GM23338 (cell line): ENCODE measurements around the gene RCSD1. TPM values are rescaled to one million over a fixed set of nuclear protein-coding genes. Genes with fewer than 3 reads are reported as not detected.
A peak's percentile ranks its signal among the peaks of the same experiment; 100 is the strongest.

Source experiments
- ATAC-seq: fragments of 200-7000 bp; cut with Tn5 transposase; 3 replicates; pipeline ENCODE4 v1.9.1; 2020
- DNase-seq: peaks from one replicate; pipeline ENCODE4 v3.0.0-alpha.2; 2015; ENCODE audit warnings: low spot score
- H2AFZ ChIP-seq: fragments of 200-600 bp; sonication (generic); 2 replicates; pipeline ENCODE4 v1.8.0; 2016; ENCODE audit warnings: antibody characterized with exemption, mild to moderate bottlenecking, moderate library complexity
- H3F3A ChIP-seq: fragments of 200-600 bp; sonication (generic); replicated peaks from 2 replicates; pipeline ENCODE4 v1.8.0; 2017; ENCODE audit warnings: antibody characterized with exemption, mixed run types, low read depth
- H3K27ac ChIP-seq: fragments of 200-600 bp; sonication (generic); 2 replicates; pipeline ENCODE4 v1.6.1; 2016; ENCODE audit warnings: low read depth
- H3K27me3 ChIP-seq: fragments of 200-600 bp; sonication (generic); 2 replicates; pipeline ENCODE4 v1.8.0; 2016; ENCODE audit warnings: mild to moderate bottlenecking, mixed run types, moderate library complexity; ENCODE audit not compliant: insufficient read depth
- H3K36me3 ChIP-seq: fragments of 200-600 bp; sonication (generic); 2 replicates; pipeline ENCODE4 v1.8.0; 2016; ENCODE audit warnings: mild to moderate bottlenecking; ENCODE audit not compliant: insufficient read depth
- H3K4me1 ChIP-seq: fragments of 200-600 bp; sonication (generic); 2 replicates; pipeline ENCODE4 v1.8.0; 2016; ENCODE audit warnings: mild to moderate bottlenecking, moderate library complexity; ENCODE audit not compliant: insufficient read depth
- H3K4me2 ChIP-seq: fragments of 200-600 bp; sonication (generic); 2 replicates; pipeline ENCODE4 v1.7.1; 2017; ENCODE audit warnings: mixed run types
- H3K4me3 ChIP-seq: fragments of 200-600 bp; sonication (generic); 2 replicates; pipeline ENCODE4 v1.6.1; 2016; ENCODE audit warnings: mixed run types
- H3K79me2 ChIP-seq: fragments of 200-600 bp; sonication (generic); replicated peaks from 2 replicates; pipeline ENCODE4 v1.8.0; 2017; ENCODE audit warnings: mild to moderate bottlenecking; ENCODE audit not compliant: insufficient read depth
- H3K9me2 ChIP-seq: fragments of 200-600 bp; sonication (generic); 2 replicates; pipeline ENCODE4 v1.8.0; 2017; ENCODE audit not compliant: insufficient read depth
- H4K20me1 ChIP-seq: fragments of 200-600 bp; sonication (generic); replicated peaks from 2 replicates; pipeline ENCODE4 v1.8.0; 2017; ENCODE audit warnings: mild to moderate bottlenecking; ENCODE audit not compliant: insufficient read depth
- H3K27ac Mint-ChIP-seq: 2 replicates; pipeline ENCODE4 v1.8.0; 2020; ENCODE audit warnings: inconsistent platforms, mild to moderate bottlenecking, moderate library complexity, mixed read lengths
- H3K27me3 Mint-ChIP-seq: 3 replicates; pipeline ENCODE4 v1.8.0; 2022; ENCODE audit warnings: low read depth, mild to moderate bottlenecking, moderate library complexity, mixed read lengths, inconsistent platforms; ENCODE audit not compliant: insufficient read depth, poor library complexity
- H3K36me3 Mint-ChIP-seq: 3 replicates; pipeline ENCODE4 v1.8.0; 2021; ENCODE audit warnings: low read depth, mild to moderate bottlenecking, inconsistent platforms, moderate library complexity, mixed read lengths
- H3K4me1 Mint-ChIP-seq: 3 replicates; pipeline ENCODE4 v1.8.0; 2020; ENCODE audit warnings: mild to moderate bottlenecking, inconsistent platforms, mixed read lengths
- H3K4me3 Mint-ChIP-seq: 3 replicates; pipeline ENCODE4 v1.8.0; 2021; ENCODE audit warnings: moderate library complexity, mild to moderate bottlenecking, inconsistent platforms, mixed read lengths
- H3K9me3 Mint-ChIP-seq: 3 replicates; pipeline ENCODE4 v1.8.0; 2020; ENCODE audit warnings: moderate library complexity, mild to moderate bottlenecking, inconsistent platforms, mixed read lengths
- CREB1 ChIP-seq: fragments of 250-450 bp; sonication (Bioruptor Pico); IDR thresholded peaks from 2 replicates; pipeline ENCODE4 v1.5.0; 2020; ENCODE audit warnings: low read depth, mild to moderate bottlenecking, moderate library complexity
- EZH2 ChIP-seq: fragments of 200-600 bp; sonication (generic); IDR thresholded peaks from one replicate; pipeline ENCODE4 v1.8.0; 2017; ENCODE audit warnings: antibody characterized with exemption, mild to moderate bottlenecking, low read depth; ENCODE audit not compliant: unreplicated experiment
- JUNB ChIP-seq: IDR thresholded peaks from one replicate; pipeline ENCODE4 v1.6.1; 2016; ENCODE audit warnings: antibody characterized with exemption; ENCODE audit not compliant: unreplicated experiment
- NANOG ChIP-seq: IDR thresholded peaks from 2 replicates; pipeline ENCODE4 v1.6.1; 2016; ENCODE audit warnings: antibody characterized with exemption, borderline replicate concordance
- POLR2AphosphoS5 ChIP-seq: IDR thresholded peaks from 2 replicates; pipeline ENCODE4 v1.6.1; 2016; ENCODE audit warnings: antibody characterized with exemption, low read depth
- STAT1 ChIP-seq: IDR thresholded peaks from one replicate; pipeline ENCODE4 v1.6.1; 2016; ENCODE audit warnings: antibody characterized with exemption; ENCODE audit not compliant: unreplicated experiment
- ZNF114 ChIP-seq: fragments of 250-450 bp; sonication (Bioruptor Pico); IDR thresholded peaks from 2 replicates; pipeline ENCODE4 v1.5.0; 2020; ENCODE audit warnings: mild to moderate bottlenecking, moderate library complexity
- ZNF331 ChIP-seq: fragments of 250-450 bp; sonication (Bioruptor Pico); IDR thresholded peaks from 2 replicates; pipeline ENCODE4 v1.5.0; 2020; ENCODE audit warnings: low read depth, mild to moderate bottlenecking, moderate library complexity
- polyA plus RNA-seq: library from polyadenylated mRNA; unstranded; fragments of >200 nt; fragmentation: Nextera tagmentation; extraction: Ambion mirVana; gene quantifications from 2 replicates; pipeline ENCODE4 v1.2.1, GENCODE V29; 2016
- total RNA-seq: library from RNA; depleted of rRNA; stranded (reverse); fragments of >200 nt; shearing (Covaris generic); gene quantifications from 2 replicates; pipeline ENCODE4 v1.2.3, GENCODE V29; 2014
- TF ChIP-seq, protein P1 (sequence below): fragments of 250-450 bp; sonication (Bioruptor Pico); IDR thresholded peaks from 2 replicates; pipeline ENCODE4 v1.5.0; 2020; ENCODE audit warnings: mild to moderate bottlenecking, moderate library complexity
- TF ChIP-seq, protein P2 (sequence below): IDR thresholded peaks from 2 replicates; pipeline ENCODE4 v1.6.1; 2016; ENCODE audit warnings: antibody characterized with exemption

RCSD1 gene
- total and polyA plus RNA-seq, 2 experiments from 2014 or later, result 0.18 to 0.73 TPM

- Histone ChIP-seq H3K36me3 (no peaks in the 10 kb centered on the region), H3K4me2 (peak overlapping the region; percentile 14), H3K79me2 (no peaks in the 10 kb centered on the region), H4K20me1 (no peaks in the 10 kb centered on the region), H3K27ac (no peak overlapping the region), H3K9me2 (no peaks in the 10 kb centered on the region; the same call in 1 of the 2 replicates), H2AFZ (no peak overlapping the region), H3K4me3 (no peak overlapping the region), H3F3A (no peaks in the 10 kb centered on the region), H3K4me1 (peaks cover 36% of the 10 kb centered on the region), H3K27me3 (no peaks in the 10 kb centered on the region)
- Mint-ChIP-seq H3K36me3 (no peaks in the 10 kb centered on the region), H3K27me3 (peaks cover 7% of the 10 kb centered on the region), H3K4me3 (no peak overlapping the region; the same call in 2 of the 3 replicates), H3K4me1 (peaks cover 51% of the 10 kb centered on the region), H3K9me3 (no peaks in the 10 kb centered on the region), H3K27ac (no peak overlapping the region)
- DNase-seq (no peak), ATAC-seq (no peak)
- TF ChIP-seq EZH2, result no peak
- TF ChIP-seq ZNF331 (CRISPR knock-in tag), result no peak
- TF ChIP-seq CREB1, result no peak
- no peak for TF ChIP-seq ZNF114
- TF ChIP-seq POLR2AphosphoS5, result no peak
These were observed 74.7 kb downstream of the RCSD1 start for GRCh38 chr1:167704715-167705114.

- Mint-ChIP-seq H3K9me3 (no peaks in the 10 kb centered on the region), H3K36me3 (no peaks in the 10 kb centered on the region), H3K27me3 (peaks cover 7% of the 10 kb centered on the region), H3K4me3 (peak overlapping the region; percentile 27; the same call in 2 of the 3 replicates), H3K27ac (peak overlapping the region; percentile 5; the same call in 1 of the 2 replicates), H3K4me1 (peaks cover 53% of the 10 kb centered on the region)
- Histone ChIP-seq H3K27ac (peak overlapping the region; percentile 23; the same call in 1 of the 2 replicates), H3K79me2 (no peaks in the 10 kb centered on the region), H3F3A (no peaks in the 10 kb centered on the region), H3K4me2 (peak overlapping the region; percentile 14), H3K36me3 (no peaks in the 10 kb centered on the region), H2AFZ (no peak overlapping the region), H3K9me2 (no peaks in the 10 kb centered on the region), H3K4me1 (peaks cover 42% of the 10 kb centered on the region), H4K20me1 (no peaks in the 10 kb centered on the region), H3K4me3 (no peak overlapping the region; the same call in 1 of the 2 replicates), H3K27me3 (no peaks in the 10 kb centered on the region)
- peak; percentile 77 for ATAC-seq
- peak; percentile 69 for DNase-seq
- TF ChIP-seq, protein P1, sequence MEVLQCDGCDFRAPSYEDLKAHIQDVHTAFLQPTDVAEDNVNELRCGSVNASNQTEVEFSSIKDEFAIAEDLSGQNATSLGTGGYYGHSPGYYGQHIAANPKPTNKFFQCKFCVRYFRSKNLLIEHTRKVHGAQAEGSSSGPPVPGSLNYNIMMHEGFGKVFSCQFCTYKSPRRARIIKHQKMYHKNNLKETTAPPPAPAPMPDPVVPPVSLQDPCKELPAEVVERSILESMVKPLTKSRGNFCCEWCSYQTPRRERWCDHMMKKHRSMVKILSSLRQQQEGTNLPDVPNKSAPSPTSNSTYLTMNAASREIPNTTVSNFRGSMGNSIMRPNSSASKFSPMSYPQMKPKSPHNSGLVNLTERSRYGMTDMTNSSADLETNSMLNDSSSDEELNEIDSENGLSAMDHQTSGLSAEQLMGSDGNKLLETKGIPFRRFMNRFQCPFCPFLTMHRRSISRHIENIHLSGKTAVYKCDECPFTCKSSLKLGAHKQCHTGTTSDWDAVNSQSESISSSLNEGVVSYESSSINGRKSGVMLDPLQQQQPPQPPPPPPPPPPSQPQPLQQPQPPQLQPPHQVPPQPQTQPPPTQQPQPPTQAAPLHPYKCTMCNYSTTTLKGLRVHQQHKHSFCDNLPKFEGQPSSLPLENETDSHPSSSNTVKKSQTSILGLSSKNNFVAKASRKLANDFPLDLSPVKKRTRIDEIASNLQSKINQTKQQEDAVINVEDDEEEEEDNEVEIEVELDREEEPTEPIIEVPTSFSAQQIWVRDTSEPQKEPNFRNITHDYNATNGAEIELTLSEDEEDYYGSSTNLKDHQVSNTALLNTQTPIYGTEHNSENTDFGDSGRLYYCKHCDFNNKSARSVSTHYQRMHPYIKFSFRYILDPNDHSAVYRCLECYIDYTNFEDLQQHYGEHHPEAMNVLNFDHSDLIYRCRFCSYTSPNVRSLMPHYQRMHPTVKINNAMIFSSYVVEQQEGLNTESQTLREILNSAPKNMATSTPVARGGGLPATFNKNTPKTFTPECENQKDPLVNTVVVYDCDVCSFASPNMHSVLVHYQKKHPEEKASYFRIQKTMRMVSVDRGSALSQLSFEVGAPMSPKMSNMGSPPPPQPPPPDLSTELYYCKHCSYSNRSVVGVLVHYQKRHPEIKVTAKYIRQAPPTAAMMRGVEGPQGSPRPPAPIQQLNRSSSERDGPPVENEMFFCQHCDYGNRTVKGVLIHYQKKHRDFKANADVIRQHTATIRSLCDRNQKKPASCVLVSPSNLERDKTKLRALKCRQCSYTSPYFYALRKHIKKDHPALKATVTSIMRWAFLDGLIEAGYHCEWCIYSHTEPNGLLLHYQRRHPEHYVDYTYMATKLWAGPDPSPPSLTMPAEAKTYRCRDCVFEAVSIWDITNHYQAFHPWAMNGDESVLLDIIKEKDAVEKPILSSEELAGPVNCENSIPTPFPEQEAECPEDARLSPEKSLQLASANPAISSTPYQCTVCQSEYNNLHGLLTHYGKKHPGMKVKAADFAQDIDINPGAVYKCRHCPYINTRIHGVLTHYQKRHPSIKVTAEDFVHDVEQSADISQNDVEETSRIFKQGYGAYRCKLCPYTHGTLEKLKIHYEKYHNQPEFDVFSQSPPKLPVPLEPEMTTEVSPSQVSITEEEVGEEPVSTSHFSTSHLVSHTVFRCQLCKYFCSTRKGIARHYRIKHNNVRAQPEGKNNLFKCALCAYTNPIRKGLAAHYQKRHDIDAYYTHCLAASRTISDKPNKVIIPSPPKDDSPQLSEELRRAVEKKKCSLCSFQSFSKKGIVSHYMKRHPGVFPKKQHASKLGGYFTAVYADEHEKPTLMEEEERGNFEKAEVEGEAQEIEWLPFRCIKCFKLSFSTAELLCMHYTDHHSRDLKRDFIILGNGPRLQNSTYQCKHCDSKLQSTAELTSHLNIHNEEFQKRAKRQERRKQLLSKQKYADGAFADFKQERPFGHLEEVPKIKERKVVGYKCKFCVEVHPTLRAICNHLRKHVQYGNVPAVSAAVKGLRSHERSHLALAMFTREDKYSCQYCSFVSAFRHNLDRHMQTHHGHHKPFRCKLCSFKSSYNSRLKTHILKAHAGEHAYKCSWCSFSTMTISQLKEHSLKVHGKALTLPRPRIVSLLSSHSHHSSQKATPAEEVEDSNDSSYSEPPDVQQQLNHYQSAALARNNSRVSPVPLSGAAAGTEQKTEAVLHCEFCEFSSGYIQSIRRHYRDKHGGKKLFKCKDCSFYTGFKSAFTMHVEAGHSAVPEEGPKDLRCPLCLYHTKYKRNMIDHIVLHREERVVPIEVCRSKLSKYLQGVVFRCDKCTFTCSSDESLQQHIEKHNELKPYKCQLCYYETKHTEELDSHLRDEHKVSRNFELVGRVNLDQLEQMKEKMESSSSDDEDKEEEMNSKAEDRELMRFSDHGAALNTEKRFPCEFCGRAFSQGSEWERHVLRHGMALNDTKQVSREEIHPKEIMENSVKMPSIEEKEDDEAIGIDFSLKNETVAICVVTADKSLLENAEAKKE (CRISPR knock-in tag), result peak; percentile 55; the same call in 1 of the 2 replicates
- no peak for TF ChIP-seq CREB1
- no peak for TF ChIP-seq JUNB
- no peak for TF ChIP-seq NANOG
- TF ChIP-seq, protein P2, sequence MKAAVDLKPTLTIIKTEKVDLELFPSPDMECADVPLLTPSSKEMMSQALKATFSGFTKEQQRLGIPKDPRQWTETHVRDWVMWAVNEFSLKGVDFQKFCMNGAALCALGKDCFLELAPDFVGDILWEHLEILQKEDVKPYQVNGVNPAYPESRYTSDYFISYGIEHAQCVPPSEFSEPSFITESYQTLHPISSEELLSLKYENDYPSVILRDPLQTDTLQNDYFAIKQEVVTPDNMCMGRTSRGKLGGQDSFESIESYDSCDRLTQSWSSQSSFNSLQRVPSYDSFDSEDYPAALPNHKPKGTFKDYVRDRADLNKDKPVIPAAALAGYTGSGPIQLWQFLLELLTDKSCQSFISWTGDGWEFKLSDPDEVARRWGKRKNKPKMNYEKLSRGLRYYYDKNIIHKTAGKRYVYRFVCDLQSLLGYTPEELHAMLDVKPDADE, result no peak
- no peak for TF ChIP-seq STAT1
These were observed 75.2 kb downstream of the RCSD1 start for GRCh38 chr1:167705250-167705649.
